ENCODE results near the gene CLMP.

The CLMP gene

DNA sequence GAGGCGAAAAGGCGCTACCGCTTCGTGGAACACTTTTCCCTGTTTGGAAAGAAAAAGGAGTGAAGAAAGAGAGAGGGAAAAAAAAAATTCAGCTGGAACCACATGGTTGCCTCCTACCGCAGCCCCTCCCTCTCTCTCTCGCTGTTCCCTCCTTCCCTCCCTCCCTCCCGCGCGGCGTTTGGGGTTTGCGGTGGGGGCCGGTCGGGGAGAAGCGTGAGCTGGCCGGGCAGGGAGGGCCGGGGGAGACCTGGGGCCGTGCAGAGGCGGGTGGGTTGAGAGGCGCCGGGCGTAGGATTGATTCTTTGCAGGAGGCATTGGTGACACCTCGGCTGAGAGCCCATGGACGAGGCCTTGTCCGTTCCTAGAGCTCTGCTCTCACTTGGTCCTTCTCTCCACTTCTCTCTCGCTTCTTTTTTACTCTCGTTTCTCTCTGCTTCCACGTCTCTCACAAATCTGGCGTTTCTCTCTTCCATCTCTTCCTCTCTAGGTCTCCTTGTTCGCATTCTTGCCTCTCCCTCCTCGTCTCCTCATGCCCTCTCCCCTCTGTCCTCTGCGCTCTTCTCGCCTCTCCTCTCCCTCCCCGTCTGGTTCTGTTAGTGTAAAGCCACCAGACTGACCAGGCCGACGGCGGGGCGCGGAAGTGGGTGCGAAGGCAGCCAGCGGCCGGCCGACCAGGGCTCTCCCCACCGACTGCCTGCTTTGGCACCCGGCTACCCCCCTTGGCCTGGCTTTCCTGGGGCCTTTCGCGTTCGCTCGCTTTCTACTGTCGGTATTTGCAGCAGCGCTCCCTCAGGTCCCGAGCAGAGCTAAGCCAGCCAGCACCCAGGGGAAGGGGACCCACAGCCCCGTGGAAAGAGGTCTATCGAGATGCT lies at the start of gene CLMP:
Gene CLMP (minus strand): TSS at position 61 of the 872 bp plus-strand sequence. CDS start 308 bp downstream, outside the sequence.
- in situ Hi-C loops (cut with MboI; ENCODE audit: low sequenced_read_pairs): no loop called here

- in situ Hi-C loops (cut with MboI; ENCODE audit: low sequenced_read_pairs): no loop called here
Observed at GRCh38 chr11:123241874-123242543, 47.0 kb upstream of the CLMP start.

DNA sequence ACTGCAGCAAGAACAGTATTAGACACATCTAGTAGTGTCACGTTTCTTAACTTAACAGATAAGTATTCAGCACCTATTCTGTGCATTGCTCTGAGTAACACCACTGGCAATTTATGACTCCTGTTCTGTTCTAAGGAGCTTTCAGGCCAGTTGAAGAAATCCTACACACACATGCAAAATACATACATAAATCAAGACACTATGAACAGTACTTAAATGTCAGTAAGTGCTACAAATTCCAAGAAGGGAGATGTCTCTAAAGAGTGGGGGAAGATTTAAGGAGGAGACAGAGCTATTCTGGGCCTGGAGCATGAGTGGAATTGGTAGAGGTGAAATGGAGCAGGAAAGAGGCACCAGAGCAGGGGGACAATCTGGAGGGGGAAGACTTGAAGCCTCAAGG lies 46.2 kb upstream of the CLMP start:
- in situ Hi-C loops (cut with MboI; ENCODE audit: low sequenced_read_pairs): no loop called here

GRCh38 chr11:123239191-123240150 lies 44.4 kb upstream of the CLMP start:
- in situ Hi-C loops (cut with MboI; ENCODE audit: low sequenced_read_pairs): no loop called here

DNA sequence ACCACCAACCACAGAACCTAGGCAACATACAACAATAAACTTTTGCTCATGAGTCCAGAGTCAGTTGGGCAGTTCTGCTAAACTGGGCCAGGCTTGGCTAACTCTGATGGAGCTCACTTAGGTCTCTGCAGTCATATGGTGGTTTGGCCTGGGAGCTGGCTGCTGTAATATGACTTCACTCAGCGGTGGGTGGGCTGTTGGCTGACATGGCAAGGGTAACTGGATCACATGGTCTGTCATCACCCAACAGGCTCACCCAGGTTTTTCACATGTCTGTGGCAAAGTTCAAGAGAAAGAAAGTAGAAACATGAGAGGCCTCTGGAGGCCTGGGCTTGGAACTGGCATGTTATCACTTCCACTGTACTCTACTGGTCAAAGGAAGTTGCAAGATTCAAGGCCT lies 43.2 kb upstream of the CLMP start:
- in situ Hi-C loops (cut with MboI; ENCODE audit: low sequenced_read_pairs): no loop called here

DNA sequence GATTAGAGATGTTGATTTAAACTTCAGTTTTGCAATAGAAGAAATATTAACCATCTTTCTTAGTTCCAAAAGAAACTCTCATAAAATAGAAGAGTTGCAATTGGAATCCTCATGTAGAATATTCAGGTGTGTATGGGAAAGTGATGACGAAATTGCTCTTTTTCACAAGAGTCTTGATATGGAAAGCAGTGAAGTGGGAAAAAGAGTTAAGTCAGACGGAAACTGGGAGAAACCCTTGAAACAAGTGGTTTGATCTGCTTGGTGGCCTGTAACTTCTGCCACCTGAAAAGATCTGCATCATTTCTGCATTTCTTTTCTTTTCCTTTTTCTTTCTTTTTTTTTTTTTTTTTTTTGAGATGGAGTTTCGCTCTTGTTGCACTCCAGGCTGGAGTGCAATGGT lies 41.8 kb upstream of the CLMP start:
- in situ Hi-C loops (cut with MboI; ENCODE audit: low sequenced_read_pairs): no loop called here

- in situ Hi-C loops (cut with MboI; ENCODE audit: low sequenced_read_pairs): no loop called here
Observed at GRCh38 chr11:123235656-123236261, 40.7 kb upstream of the CLMP start.

- in situ Hi-C loops (cut with MboI; ENCODE audit: low sequenced_read_pairs): no loop called here
Observed at GRCh38 chr11:123235117-123235655, 40.1 kb upstream of the CLMP start.

- in situ Hi-C loops (cut with MboI; ENCODE audit: low sequenced_read_pairs): no loop called here
Observed at GRCh38 chr11:123233975-123234334, 38.9 kb upstream of the CLMP start.

GRCh38 chr11:123233280-123233974 lies 38.4 kb upstream of the CLMP start:
- in situ Hi-C loops (cut with MboI; ENCODE audit: low sequenced_read_pairs): no loop called here

- in situ Hi-C loops (cut with MboI; ENCODE audit: low sequenced_read_pairs): no loop called here
Observed at GRCh38 chr11:123231777-123232176, 36.7 kb upstream of the CLMP start.

DNA sequence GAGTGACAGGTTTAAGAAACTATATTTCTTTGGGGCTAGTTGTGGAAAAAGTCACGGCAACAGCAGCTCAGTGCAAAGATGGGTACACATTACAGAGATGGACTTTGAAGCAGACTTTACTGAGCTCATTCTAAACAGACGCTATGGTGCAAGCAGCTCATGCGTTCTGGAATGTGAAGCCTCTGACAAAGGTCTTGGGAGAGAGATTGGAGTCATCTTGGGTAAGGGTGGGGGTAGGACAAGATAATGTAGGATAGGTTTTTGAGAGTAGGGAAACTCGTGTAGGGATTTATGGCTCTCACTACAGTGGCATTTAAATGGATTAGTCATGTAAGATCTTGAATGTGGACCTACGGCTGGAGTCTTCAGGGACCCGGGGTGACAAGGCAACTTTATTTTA lies 36.2 kb upstream of the CLMP start:
- in situ Hi-C loops (cut with MboI; ENCODE audit: low sequenced_read_pairs): no loop called here

DNA sequence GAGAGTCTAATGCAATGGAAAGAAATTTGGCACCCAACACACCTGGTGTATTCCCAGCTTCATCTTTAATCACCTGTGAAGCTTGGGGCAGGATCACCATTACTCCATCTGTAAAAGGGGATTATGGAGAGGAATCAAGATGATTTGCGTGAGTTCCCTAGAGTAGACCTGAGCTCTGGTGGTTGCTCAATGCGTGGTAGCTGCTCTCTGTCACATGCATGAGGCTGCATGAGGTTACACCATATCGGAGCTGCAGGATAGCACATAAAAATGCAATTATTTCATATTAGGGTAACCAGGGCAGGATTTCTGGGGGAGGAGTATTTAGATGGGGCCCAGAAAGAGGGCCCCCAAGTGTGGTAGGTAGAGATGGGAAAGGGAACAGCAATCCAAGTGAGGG lies 35.3 kb upstream of the CLMP start:
- in situ Hi-C loops (cut with MboI; ENCODE audit: low sequenced_read_pairs): no loop called here

DNA sequence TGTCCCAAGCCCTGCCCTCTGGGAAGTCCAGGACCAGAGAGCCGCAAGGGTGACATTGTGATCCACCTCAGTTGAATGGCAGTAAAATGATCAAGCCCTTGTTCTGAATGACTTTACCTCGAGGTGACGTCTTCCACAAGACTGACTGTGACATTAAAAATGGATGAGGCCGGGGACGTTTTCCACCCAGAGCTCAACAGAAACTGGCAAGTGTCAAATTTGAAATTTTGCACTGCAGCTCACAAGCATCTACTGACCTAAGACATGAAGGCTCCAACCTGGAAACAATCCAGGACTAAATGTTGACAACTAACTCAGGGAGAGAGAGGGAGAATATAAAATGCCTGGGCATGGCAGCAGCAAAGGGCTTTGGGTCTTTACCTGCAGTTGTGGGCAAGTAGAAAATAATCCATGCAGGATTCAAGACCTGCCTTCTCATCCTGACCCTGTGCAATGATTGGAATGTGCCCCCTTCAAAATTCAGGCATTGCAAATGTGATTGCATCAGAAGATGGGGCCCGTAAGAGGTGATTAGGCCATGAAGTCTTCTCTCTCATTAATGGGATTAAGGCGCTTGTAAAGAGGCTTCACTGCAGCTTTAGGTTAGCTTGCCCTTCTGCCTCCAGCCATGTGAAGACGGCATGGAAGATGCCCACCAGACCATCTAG lies 33.6 kb upstream of the CLMP start:
- in situ Hi-C loops (cut with MboI; ENCODE audit: low sequenced_read_pairs): no loop called here

GRCh38 chr11:123227763-123228495 lies 32.9 kb upstream of the CLMP start:
- in situ Hi-C loops (cut with MboI; ENCODE audit: low sequenced_read_pairs): no loop called here

DNA sequence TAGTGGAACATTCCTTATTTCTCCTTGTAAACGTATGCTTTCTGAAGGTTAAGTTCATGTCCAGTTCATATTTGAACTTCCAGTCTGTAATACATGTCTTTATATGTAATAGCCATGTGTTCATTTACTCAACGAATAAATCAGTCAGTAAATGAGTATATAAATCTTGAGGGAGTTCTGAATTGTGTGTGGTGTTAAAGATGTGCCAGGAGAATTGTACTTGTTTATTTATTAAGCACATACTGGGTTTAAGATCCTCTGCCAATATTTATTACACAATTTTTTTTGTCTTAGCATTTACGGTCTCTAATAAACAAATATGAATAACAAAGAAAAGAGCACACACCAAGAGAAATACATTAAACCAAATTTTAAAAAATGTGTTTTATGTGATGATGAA lies 26.5 kb upstream of the CLMP start:
- in situ Hi-C loops (cut with MboI; ENCODE audit: low sequenced_read_pairs): no loop called here

GRCh38 chr11:123221096-123221561 lies 26.1 kb upstream of the CLMP start:
- in situ Hi-C loops (cut with MboI; ENCODE audit: low sequenced_read_pairs): no loop called here

DNA sequence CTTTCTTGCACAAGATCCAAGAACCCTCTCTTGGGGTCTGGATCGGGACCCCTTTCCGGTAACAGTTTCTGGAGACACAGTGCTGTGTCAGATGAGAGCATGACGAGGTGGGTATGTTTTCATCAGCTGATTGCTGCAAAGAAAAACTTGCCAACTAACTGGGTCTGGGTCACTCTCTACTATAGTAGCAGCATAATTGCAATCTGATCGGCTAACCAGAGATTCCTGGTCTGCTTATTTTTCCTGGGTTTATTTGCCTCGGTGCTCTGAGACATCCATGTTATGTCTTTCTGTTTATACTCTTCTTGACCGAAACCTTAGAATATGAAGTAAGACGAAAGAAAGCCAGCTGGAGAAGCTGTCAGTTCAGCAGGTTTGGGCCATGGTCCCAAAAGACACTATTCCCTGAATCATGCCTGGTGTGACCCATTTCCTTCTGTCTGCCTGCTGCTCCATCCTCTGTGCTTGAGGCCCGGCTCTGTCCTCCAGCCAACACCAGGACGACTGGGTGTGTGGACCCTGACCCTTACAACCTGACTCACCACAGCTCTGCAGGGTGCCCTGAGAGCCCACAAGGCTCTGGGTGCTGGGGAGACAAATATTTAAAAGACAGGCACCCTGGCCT lies 24.1 kb upstream of the CLMP start:
- in situ Hi-C loops (cut with MboI; ENCODE audit: low sequenced_read_pairs): no loop called here

Measured in hTERT RPE-1 (cell line).